Hepatocyte (in vitro differentiated cells): ENCODE measurements around the gene MLLT1. TPM values are rescaled to one million over a fixed set of nuclear protein-coding genes. Genes with fewer than 3 reads are reported as not detected.

Experiments
- DNase-seq: peaks from one replicate; pipeline ENCODE4 v3.0.0-alpha.2; 2016; ENCODE audit warnings: low spot score
- H2AFZ ChIP-seq: fragments of 200-600 bp; sonication (generic); 2 replicates; pipeline ENCODE4 v1.6.0; 2016; ENCODE audit warnings: antibody characterized with exemption, mild to moderate bottlenecking
- H3K27ac ChIP-seq: fragments of 200-600 bp; sonication (generic); 2 replicates; pipeline ENCODE4 v1.5.1; 2016; ENCODE audit warnings: mild to moderate bottlenecking
- H3K27me3 ChIP-seq: fragments of 200-600 bp; sonication (generic); 2 replicates; pipeline ENCODE4 v1.6.1; 2016
- H3K36me3 ChIP-seq: fragments of 200-600 bp; sonication (generic); replicated peaks from 2 replicates; pipeline ENCODE4 v1.5.1; 2016; ENCODE audit warnings: low read depth; ENCODE audit not compliant: insufficient read depth
- H3K4me1 ChIP-seq: fragments of 200-600 bp; sonication (generic); 2 replicates; pipeline ENCODE4 v1.5.1; 2016; ENCODE audit warnings: mild to moderate bottlenecking, moderate library complexity; ENCODE audit not compliant: insufficient read depth
- H3K4me2 ChIP-seq: fragments of 200-600 bp; sonication (generic); 2 replicates; pipeline ENCODE4 v1.6.0; 2016
- H3K4me3 ChIP-seq: fragments of 200-600 bp; sonication (generic); 2 replicates; pipeline ENCODE4 v1.5.1; 2016; ENCODE audit warnings: mild to moderate bottlenecking
- H3K79me2 ChIP-seq: fragments of 200-600 bp; sonication (generic); 2 replicates; pipeline ENCODE4 v1.6.0; 2017; ENCODE audit warnings: mild to moderate bottlenecking
- H3K9me2 ChIP-seq: fragments of 200-600 bp; sonication (generic); replicated peaks from 2 replicates; pipeline ENCODE4 v1.6.0; 2017; ENCODE audit warnings: mild to moderate bottlenecking; ENCODE audit not compliant: insufficient read depth
- H3K9me3 ChIP-seq: fragments of 200-600 bp; sonication (generic); 2 replicates; pipeline ENCODE4 v1.5.1; 2016; ENCODE audit warnings: low read depth, mild to moderate bottlenecking
- H4K20me1 ChIP-seq: fragments of 200-600 bp; sonication (generic); 2 replicates; pipeline ENCODE4 v1.6.0; 2016; ENCODE audit warnings: mild to moderate bottlenecking; ENCODE audit not compliant: insufficient read depth, poor library complexity, severe bottlenecking
- CTCF ChIP-seq: fragments of 200-600 bp; sonication (generic); IDR thresholded peaks from 2 replicates; pipeline ENCODE4 v1.5.1; 2016; ENCODE audit warnings: antibody characterized with exemption, mild to moderate bottlenecking; ENCODE audit not compliant: poor library complexity
- EZH2 ChIP-seq: fragments of 200-600 bp; sonication (generic); IDR thresholded peaks from 2 replicates; pipeline ENCODE4 v1.6.1; 2016; ENCODE audit warnings: antibody characterized with exemption, mild to moderate bottlenecking, borderline replicate concordance
- EZH2phosphoT487 ChIP-seq: fragments of 200-600 bp; sonication (generic); IDR thresholded peaks from one replicate; pipeline ENCODE4 v1.6.1; 2018; ENCODE audit warnings: antibody characterized with exemption, mild to moderate bottlenecking, low read depth, moderate library complexity; ENCODE audit not compliant: unreplicated experiment, severe bottlenecking
- WGBS: methylation state at CpG from one replicate; pipeline ENCODE4 v1.1.6; 2016; ENCODE audit warnings: low lambda C conversion rate; ENCODE audit errors: missing lambda C conversion rate; 5-methylcytosine and 5-hydroxymethylcytosine counted together
- polyA plus RNA-seq: library from polyadenylated mRNA; unstranded; fragments of >200 nt; fragmentation: Nextera tagmentation; extraction: Ambion mirVana; gene quantifications from 2 replicates; pipeline ENCODE4 v1.2.1, GENCODE V29; 2016
- total RNA-seq: library from RNA; depleted of rRNA; stranded (reverse); fragments of >200 nt; gene quantifications from 2 replicates; pipeline ENCODE4 v1.2.3, GENCODE V29; 2014

MLLT1 gene
- total and polyA plus RNA-seq, 2 experiments from 2014 or later, result 17.2 to 23.3 TPM

- Histone ChIP-seq H3K9me3 (no peaks in the 10 kb centered on the region), H3K4me1 (peaks cover 34% of the 10 kb centered on the region), H3K4me2 (no peak overlapping the region), H4K20me1 (no peaks in the 10 kb centered on the region), H3K4me3 (no peak overlapping the region), H3K27me3 (no peaks in the 10 kb centered on the region), H3K36me3 (no peaks in the 10 kb centered on the region), H2AFZ (no peak overlapping the region), H3K27ac (no peak overlapping the region), H3K79me2 (peaks cover 3% of the 10 kb centered on the region), H3K9me2 (no peaks in the 10 kb centered on the region)
- DNase-seq, result no peak
- WGBS, result 97% methylated on average over 41 of the region's 41 CpGs
- no peak for TF ChIP-seq CTCF
- TF ChIP-seq EZH2, result no peak
- no peak for TF ChIP-seq EZH2phosphoT487
Measured at GRCh38 chr19:6214881-6215541, 64.8 kb downstream of the MLLT1 start.

DNA sequence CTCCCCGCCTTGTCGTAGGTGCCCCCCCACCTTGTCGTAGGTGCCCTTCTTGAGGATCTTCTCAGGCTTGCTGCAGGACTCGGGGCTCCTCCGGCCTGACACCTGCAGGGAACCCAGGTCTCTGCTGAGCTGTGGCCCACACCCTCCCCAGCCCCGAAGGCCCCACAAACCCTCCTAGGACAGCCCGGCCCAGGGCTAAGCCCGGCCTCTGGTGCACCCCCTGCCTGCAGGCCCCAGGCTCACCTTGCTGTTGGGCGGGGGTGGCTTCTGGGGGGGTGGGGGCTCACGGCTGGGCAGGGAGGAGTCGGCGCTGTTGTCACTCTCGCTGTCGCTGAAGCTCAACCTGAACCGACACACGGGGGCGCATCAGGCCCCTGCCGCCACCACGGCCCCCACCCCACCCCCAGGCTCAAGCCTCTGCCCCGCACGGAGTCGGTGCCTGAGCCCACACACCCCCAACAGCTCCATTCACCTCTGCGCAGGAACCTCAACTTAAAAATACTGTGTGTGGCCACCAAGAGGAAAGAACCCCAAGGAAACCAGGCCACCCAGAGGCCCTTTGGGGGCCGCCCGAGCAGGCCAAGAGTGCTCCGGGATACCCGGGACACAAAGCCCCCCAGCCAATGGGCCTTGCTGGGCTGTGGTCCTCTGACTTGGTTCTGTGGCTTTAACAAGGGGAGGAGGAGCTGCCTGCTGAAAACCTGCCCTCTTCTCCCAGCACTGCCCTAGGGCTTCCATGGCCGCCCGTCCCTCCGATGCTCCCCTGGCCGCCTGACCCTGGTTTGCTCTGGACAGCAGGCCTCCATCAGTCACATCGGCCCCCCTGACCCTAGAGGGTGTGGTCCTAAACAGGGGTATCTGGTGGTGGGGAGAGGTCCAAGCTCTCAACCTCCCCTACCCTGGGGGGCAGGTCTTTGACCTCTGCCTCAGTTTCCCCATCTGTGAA is 65.8 kb downstream of the MLLT1 start:
- WGBS, result 94% methylated on average over 19 of the region's 32 CpGs
- H3K9me3 ChIP-seq, result no peaks in the 10 kb centered on the region
- H3K79me2 ChIP-seq, result peaks cover 2% of the 10 kb centered on the region
- no peaks in the 10 kb centered on the region for H3K27me3 ChIP-seq
- TF ChIP-seq EZH2phosphoT487 (no peak), CTCF (no peak), EZH2 (no peak)
- no peaks in the 10 kb centered on the region for H4K20me1 ChIP-seq
- no peak overlapping the region for H3K4me2 ChIP-seq
- H3K4me3 ChIP-seq, result no peak overlapping the region
- H2AFZ ChIP-seq, result no peak overlapping the region
- H3K4me1 ChIP-seq, result peaks cover 23% of the 10 kb centered on the region
- H3K27ac ChIP-seq, result no peak overlapping the region
- no peaks in the 10 kb centered on the region for H3K9me2 ChIP-seq
- no peak for DNase-seq
- no peaks in the 10 kb centered on the region for H3K36me3 ChIP-seq

GRCh38 chr19:6213266-6213595 is 66.5 kb downstream of the MLLT1 start:
- H4K20me1 ChIP-seq, result no peaks in the 10 kb centered on the region
- H3K9me3 ChIP-seq, result no peaks in the 10 kb centered on the region
- no peaks in the 10 kb centered on the region for H3K79me2 ChIP-seq
- no peaks in the 10 kb centered on the region for H3K9me2 ChIP-seq
- no peaks in the 10 kb centered on the region for H3K27me3 ChIP-seq
- H3K4me1 ChIP-seq, result peaks cover 17% of the 10 kb centered on the region
- no peak for DNase-seq
- H3K4me3 ChIP-seq, result no peak overlapping the region
- H3K27ac ChIP-seq, result no peak overlapping the region
- WGBS, result 98% methylated on average over 10 of the region's 12 CpGs
- TF ChIP-seq EZH2phosphoT487 (no peak), EZH2 (no peak), CTCF (no peak)
- no peaks in the 10 kb centered on the region for H3K36me3 ChIP-seq
- H2AFZ ChIP-seq, result no peak overlapping the region
- no peak overlapping the region for H3K4me2 ChIP-seq
